VCaP (cell line): ENCODE measurements around the gene PCMT1.

Experiments used
- H3K27ac ChIP-seq: fragments of 450-650 bp; 2 replicates; pipeline ENCODE4 v1.5.1; 2017
- TF ChIP-seq, protein P1 (sequence below): fragments of 450-650 bp; conservative IDR thresholded peaks from 2 replicates; pipeline ENCODE4 v1.5.1; 2017; ENCODE audit warnings: mild to moderate bottlenecking, moderate library complexity

PCMT1 gene

DNA sequence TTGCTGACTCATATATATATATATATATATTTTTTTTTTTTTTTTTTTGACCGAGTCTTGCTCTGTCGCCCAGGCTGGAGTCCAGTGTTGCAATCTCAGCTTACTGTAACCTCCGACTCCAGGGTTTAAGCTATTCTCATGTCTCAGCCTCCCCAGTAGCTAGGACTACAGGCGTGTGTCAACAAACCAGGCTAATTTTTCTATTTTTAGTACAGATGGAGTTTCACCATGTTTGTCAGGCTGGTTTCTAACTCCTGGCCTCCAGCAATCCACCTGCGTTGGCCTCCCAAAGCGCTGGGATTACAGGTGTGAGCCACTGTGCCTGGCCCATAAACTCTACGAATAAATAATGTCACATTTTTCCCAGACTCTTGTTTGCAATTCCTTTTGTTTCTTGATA is 109.8 kb downstream of the PCMT1 start:
- TF ChIP-seq, protein P1, sequence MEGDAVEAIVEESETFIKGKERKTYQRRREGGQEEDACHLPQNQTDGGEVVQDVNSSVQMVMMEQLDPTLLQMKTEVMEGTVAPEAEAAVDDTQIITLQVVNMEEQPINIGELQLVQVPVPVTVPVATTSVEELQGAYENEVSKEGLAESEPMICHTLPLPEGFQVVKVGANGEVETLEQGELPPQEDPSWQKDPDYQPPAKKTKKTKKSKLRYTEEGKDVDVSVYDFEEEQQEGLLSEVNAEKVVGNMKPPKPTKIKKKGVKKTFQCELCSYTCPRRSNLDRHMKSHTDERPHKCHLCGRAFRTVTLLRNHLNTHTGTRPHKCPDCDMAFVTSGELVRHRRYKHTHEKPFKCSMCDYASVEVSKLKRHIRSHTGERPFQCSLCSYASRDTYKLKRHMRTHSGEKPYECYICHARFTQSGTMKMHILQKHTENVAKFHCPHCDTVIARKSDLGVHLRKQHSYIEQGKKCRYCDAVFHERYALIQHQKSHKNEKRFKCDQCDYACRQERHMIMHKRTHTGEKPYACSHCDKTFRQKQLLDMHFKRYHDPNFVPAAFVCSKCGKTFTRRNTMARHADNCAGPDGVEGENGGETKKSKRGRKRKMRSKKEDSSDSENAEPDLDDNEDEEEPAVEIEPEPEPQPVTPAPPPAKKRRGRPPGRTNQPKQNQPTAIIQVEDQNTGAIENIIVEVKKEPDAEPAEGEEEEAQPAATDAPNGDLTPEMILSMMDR: no peak
- H3K27ac ChIP-seq: no peak overlapping the region

DNA sequence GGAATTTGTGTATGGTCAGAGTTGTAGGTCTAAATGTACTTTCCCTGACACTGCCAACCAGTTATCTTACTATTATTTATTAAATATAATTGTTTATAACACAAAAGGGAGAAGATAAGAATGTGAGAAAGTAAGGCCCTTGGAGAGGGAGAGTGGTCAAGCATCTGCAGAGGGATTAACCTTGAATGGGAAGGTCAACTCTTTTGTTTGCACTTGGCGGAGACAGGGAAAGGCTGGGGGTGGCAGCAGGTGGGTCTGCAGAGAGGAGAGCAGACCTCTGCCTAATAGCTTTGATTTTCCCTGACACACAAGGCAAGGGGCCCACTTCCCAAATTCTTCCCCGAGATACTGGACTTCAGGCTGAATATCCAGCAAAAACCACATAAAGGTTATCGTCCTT is 110.4 kb downstream of the PCMT1 start:
- TF ChIP-seq, protein P1: no peak
- no peak overlapping the region; the same call in 1 of the 2 replicates for H3K27ac ChIP-seq

DNA sequence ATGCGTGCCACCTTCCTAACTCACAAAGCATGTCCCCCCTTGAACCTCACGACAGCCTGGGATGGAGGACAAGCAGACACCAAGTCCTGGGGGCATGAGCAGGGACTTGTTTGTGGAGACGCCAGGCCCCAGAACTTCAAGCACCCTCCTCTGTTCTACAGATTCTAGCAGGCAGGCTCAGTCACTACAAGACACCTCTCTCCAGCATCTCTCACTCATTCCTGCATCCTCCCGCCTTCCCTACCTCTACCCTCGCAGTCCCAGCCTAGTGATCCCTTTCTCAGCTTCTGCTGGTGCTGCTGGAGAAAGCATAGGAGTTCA is 110.9 kb downstream of the PCMT1 start:
- TF ChIP-seq, protein P1: no peak
- H3K27ac ChIP-seq: peak overlapping the region; percentile 95
